H9 (cell line): ENCODE data around the gene TBCC. TPM values are rescaled to one million over a fixed set of nuclear protein-coding genes. Genes with fewer than 3 reads are reported as not detected.

ENCODE experiments used
- DNase-seq: peaks from one replicate; pipeline ENCODE4 v3.0.0-alpha.2; 2017
- H2AFZ ChIP-seq: one replicate; pipeline ENCODE4 v1.6.1; 2013; ENCODE audit warnings: mild to moderate bottlenecking, low read length, control low read depth, moderate library complexity
- H2AK5ac ChIP-seq: 2 replicates; pipeline ENCODE4 v1.6.1; 2013; ENCODE audit warnings: low read length, control low read depth, mixed read lengths; ENCODE audit not compliant: insufficient read length
- H2BK120ac ChIP-seq: one replicate; pipeline ENCODE4 v1.6.1; 2013; ENCODE audit warnings: low read depth, mild to moderate bottlenecking, low read length, control low read depth, inconsistent platforms; ENCODE audit not compliant: poor library complexity, severe bottlenecking
- H2BK12ac ChIP-seq: 2 replicates; pipeline ENCODE4 v1.6.1; 2013; ENCODE audit warnings: low read length, control low read depth, mixed read lengths, low read depth; ENCODE audit not compliant: insufficient read length
- H2BK15ac ChIP-seq: 2 replicates; pipeline ENCODE4 v1.6.1; 2013; ENCODE audit warnings: low read depth, low read length, control low read depth
- H2BK20ac ChIP-seq: one replicate; pipeline ENCODE4 v1.6.1; 2013; ENCODE audit warnings: low read depth, mild to moderate bottlenecking, low read length, control low read depth, inconsistent platforms; ENCODE audit not compliant: poor library complexity, severe bottlenecking
- H2BK5ac ChIP-seq: 2 replicates; pipeline ENCODE4 v1.6.1; 2013; ENCODE audit warnings: low read length, control low read depth, mixed read lengths; ENCODE audit not compliant: insufficient read length
- H3K14ac ChIP-seq: 2 replicates; pipeline ENCODE4 v1.6.1; 2013; ENCODE audit warnings: low read length, control low read depth; ENCODE audit not compliant: insufficient read depth
- H3K18ac ChIP-seq: 2 replicates; pipeline ENCODE4 v1.6.1; 2013; ENCODE audit warnings: low read depth, mild to moderate bottlenecking, mixed read lengths, low read length, control low read depth; ENCODE audit not compliant: insufficient read length
- H3K23ac ChIP-seq: 2 replicates; pipeline ENCODE4 v1.6.1; 2013; ENCODE audit warnings: low read length, control low read depth, mixed read lengths, low read depth; ENCODE audit not compliant: insufficient read length
- H3K23me2 ChIP-seq: 2 replicates; pipeline ENCODE4 v1.6.1; 2013; ENCODE audit warnings: low read depth, mild to moderate bottlenecking, mixed read lengths, low read length, control low read depth; ENCODE audit not compliant: insufficient read length, poor library complexity, severe bottlenecking
- H3K27ac ChIP-seq: 2 replicates; pipeline ENCODE4 v1.5.1; 2013; ENCODE audit warnings: low read length, control low read depth, mixed read lengths, low read depth; ENCODE audit not compliant: insufficient read length
- H3K27me3 ChIP-seq: 2 replicates; pipeline ENCODE4 v1.6.1; 2013; ENCODE audit warnings: low read length, control low read depth, inconsistent platforms; ENCODE audit not compliant: insufficient read depth
- H3K4ac ChIP-seq: 2 replicates; pipeline ENCODE4 v1.6.1; 2013; ENCODE audit warnings: low read depth, mild to moderate bottlenecking, control low read depth, inconsistent platforms, low read length, moderate library complexity
- H3K4me1 ChIP-seq: 2 replicates; pipeline ENCODE4 v1.6.1; 2013; ENCODE audit warnings: low read length, control low read depth, inconsistent platforms; ENCODE audit not compliant: insufficient read depth
- H3K4me2 ChIP-seq: 2 replicates; pipeline ENCODE4 v1.6.1; 2013; ENCODE audit warnings: low read length, control low read depth, mixed read lengths; ENCODE audit not compliant: insufficient read length, insufficient read depth
- H3K56ac ChIP-seq: 2 replicates; pipeline ENCODE4 v1.6.1; 2013; ENCODE audit warnings: low read depth, mild to moderate bottlenecking, mixed read lengths, low read length, control low read depth; ENCODE audit not compliant: insufficient read length
- H3K79me1 ChIP-seq: 2 replicates; pipeline ENCODE4 v1.6.1; 2013; ENCODE audit warnings: low read depth, mild to moderate bottlenecking, moderate library complexity, low read length, control low read depth, inconsistent platforms; ENCODE audit not compliant: insufficient read depth, poor library complexity, severe bottlenecking
- H3K79me2 ChIP-seq: 2 replicates; pipeline ENCODE4 v1.6.1; 2013; ENCODE audit warnings: low read length, control low read depth, inconsistent platforms; ENCODE audit not compliant: insufficient read depth
- H3K9ac ChIP-seq: 2 replicates; pipeline ENCODE4 v1.6.1; 2013; ENCODE audit warnings: low read length, control low read depth, mixed read lengths; ENCODE audit not compliant: insufficient read length; ENCODE audit errors: extremely low read depth
- H3K9me3 ChIP-seq: one replicate; pipeline ENCODE4 v1.6.1; 2013; ENCODE audit warnings: low read depth, low read length, inconsistent platforms; ENCODE audit not compliant: control insufficient read depth
- H3T11ph ChIP-seq: one replicate; pipeline ENCODE4 v1.6.1; 2013; ENCODE audit warnings: mild to moderate bottlenecking, low read length, control low read depth, inconsistent platforms
- H4K20me1 ChIP-seq: one replicate; pipeline ENCODE4 v1.6.1; 2013; ENCODE audit not compliant: control insufficient read depth, insufficient read length, insufficient read depth
- H4K5ac ChIP-seq: 2 replicates; pipeline ENCODE4 v1.6.1; 2013; ENCODE audit warnings: low read depth, mild to moderate bottlenecking, mixed read lengths, low read length, control low read depth; ENCODE audit not compliant: insufficient read length
- H4K8ac ChIP-seq: replicated peaks from 2 replicates; pipeline ENCODE4 v1.6.1; 2013; ENCODE audit warnings: low read length, control low read depth, mixed read lengths, low read depth; ENCODE audit not compliant: insufficient read length
- H4K91ac ChIP-seq: 2 replicates; pipeline ENCODE4 v1.6.1; 2013; ENCODE audit warnings: low read depth, mild to moderate bottlenecking, moderate library complexity, mixed read lengths, low read length, control low read depth; ENCODE audit not compliant: insufficient read length
- H3K27ac Mint-ChIP-seq, 3 experiments: 2 replicates in 2 of 3; 3 replicates in 1 of 3; pipeline ENCODE4 v1.8.0; 2020 to 2021; ENCODE audit warnings: mixed read lengths in 3 of 3, mild to moderate bottlenecking in 1 of 3, moderate library complexity in 1 of 3
- H3K27me3 Mint-ChIP-seq: 2 replicates; pipeline ENCODE4 v1.8.0; 2021; ENCODE audit warnings: low read depth, mild to moderate bottlenecking, moderate library complexity, mixed read lengths
- H3K36me3 Mint-ChIP-seq, 3 experiments: 2 replicates in 2 of 3; 3 replicates in 1 of 3; pipeline ENCODE4 v1.8.0; 2020 to 2021; ENCODE audit warnings: low read depth in 3 of 3, mixed read lengths in 3 of 3; ENCODE audit not compliant: insufficient read depth in 1 of 3
- H3K4me1 Mint-ChIP-seq, 2 experiments: 2 replicates each; pipeline ENCODE4 v1.8.0; 2020; ENCODE audit warnings: mixed read lengths in 2 of 2
- H3K4me3 Mint-ChIP-seq, 2 experiments: 2 replicates in 1 of 2; 3 replicates in 1 of 2; pipeline ENCODE4 v1.8.0; 2020 to 2021; ENCODE audit warnings: mild to moderate bottlenecking in 2 of 2, mixed read lengths in 2 of 2, moderate library complexity in 1 of 2
- H3K9me3 Mint-ChIP-seq, 2 experiments: 2 replicates in 1 of 2; 3 replicates in 1 of 2; pipeline ENCODE4 v1.8.0; 2020; ENCODE audit warnings: mild to moderate bottlenecking in 2 of 2, mixed read lengths in 2 of 2, moderate library complexity in 1 of 2
- CTCF ChIP-seq: fragments of 200-600 bp; sonication (generic); conservative IDR thresholded peaks from 3 replicates; pipeline ENCODE4 v1.8.0; 2021; ENCODE audit warnings: antibody characterized with exemption, mild to moderate bottlenecking
- WGBS: extraction: QIAGEN DNeasy Blood & Tissue Kit; methylation state at CpG from one replicate; pipeline ENCODE4 v1.1.7; 2013; ENCODE audit warnings: missing lambda C conversion rate, low lambda C conversion rate, mixed read lengths; ENCODE audit not compliant: insufficient read length; ENCODE audit errors: extremely low coverage; 5-methylcytosine and 5-hydroxymethylcytosine counted together
- total RNA-seq: library from RNA; stranded (reverse); gene quantifications from 2 replicates; pipeline ENCODE4 v1.2.1, GENCODE V29; 2021

Gene TBCC
- total RNA-seq, 1 experiment from 2014 or later, result 25.6 TPM

GRCh38 chr6:42746463-42747391 is 824 bp upstream of the TBCC start:
- H3K27me3 Mint-ChIP-seq, result no peaks in the 10 kb centered on the region
- H3K79me1 ChIP-seq, result peaks cover 8% of the 10 kb centered on the region
- H3K56ac ChIP-seq, result no peak overlapping the region
- peak overlapping the region; percentile 81 for H3K9ac ChIP-seq
- H2AK5ac ChIP-seq, result no peak overlapping the region
- peak overlapping the region; percentile 98 to 100 for H3K4me3 Mint-ChIP-seq
- no peak overlapping the region for H4K91ac ChIP-seq
- H3K23ac ChIP-seq, result no peak overlapping the region
- H3K18ac ChIP-seq, result peak overlapping the region; percentile 97
- no peak overlapping the region for H2BK5ac ChIP-seq
- peaks cover 12 to 24% of the 10 kb centered on the region in 2 experiments for H3K4me1 Mint-ChIP-seq
- H3K4ac ChIP-seq, result no peak overlapping the region; the same call in 1 of the 2 replicates
- H3K27ac Mint-ChIP-seq, result peak overlapping the region; percentile 80 to 96 (median 86)
- no peaks in the 10 kb centered on the region for H4K20me1 ChIP-seq
- H3K79me2 ChIP-seq, result peaks cover 6% of the 10 kb centered on the region; the same call in 1 of the 2 replicates
- no peak overlapping the region for H3T11ph ChIP-seq
- no peak overlapping the region for H4K8ac ChIP-seq
- H3K9me3 Mint-ChIP-seq, result no peaks in the 10 kb centered on the region
- no peak overlapping the region for H2AFZ ChIP-seq
- WGBS, result no CpG with 5 or more reads among the region's 55 CpGs
- H2BK120ac ChIP-seq, result peak overlapping the region; percentile 56
- H3K27ac ChIP-seq, result peak overlapping the region; percentile 90
- peak overlapping the region; percentile 69; the same call in 1 of the 2 replicates for H3K14ac ChIP-seq
- no peak for TF ChIP-seq CTCF
- H2BK15ac ChIP-seq, result no peak overlapping the region
- peak; percentile 93 for DNase-seq
- H3K27me3 ChIP-seq, result no peaks in the 10 kb centered on the region
- H3K4me1 ChIP-seq, result no peaks in the 10 kb centered on the region
- no peak overlapping the region for H4K5ac ChIP-seq
- peaks cover 2 to 4% (median 4%) of the 10 kb centered on the region in 3 experiments; a peak in 6 of 7 replicates for H3K36me3 Mint-ChIP-seq
- H2BK20ac ChIP-seq, result no peak overlapping the region
- no peak overlapping the region for H2BK12ac ChIP-seq
- peak overlapping the region; percentile 90 for H3K4me2 ChIP-seq
- H3K23me2 ChIP-seq, result peaks cover 23% of the 10 kb centered on the region
- H3K9me3 ChIP-seq, result no peaks in the 10 kb centered on the region
